ENCODE results near the gene PCSK6. TPM values are rescaled to one million over a fixed set of nuclear protein-coding genes. Genes with fewer than 3 reads are reported as not detected.
"Not testable (repeated sequence)": the region's sequence is repeated elsewhere in the genome, so short reads cannot be mapped to it uniquely, and the experiment has no call there.

The PCSK6 gene
- total and polyA plus RNA-seq, 8 donors, result 2.8 to 91.5 (median 17.8) TPM

- TF ChIP-seq POLR2A (IDR thresholded peaks at IDR 0.05) (no peak), EP300 (IDR thresholded peaks at IDR 0.05) (no peak), POLR2AphosphoS5 (IDR thresholded peaks at IDR 0.05) (no peak), CTCF (IDR thresholded peaks at IDR 0.05) (no peak)
- no peak overlapping the region for H3K4me3 ChIP-seq
- H3K27ac ChIP-seq, result no peak overlapping the region
- no peaks in the 10 kb centered on the region for H3K36me3 ChIP-seq
- 58 to 67% (median 65%) methylated on average over 1 of the region's 1 CpG for WGBS, 5 donors
- no peaks in the 10 kb centered on the region for H3K4me1 ChIP-seq
- intact Hi-C loops (cut with DNase I; ENCODE audit: low total_unique reads), result no loop called here
- no peak for DNase-seq
- H3K27me3 ChIP-seq, result no peaks in the 10 kb centered on the region
- no peaks in the 10 kb centered on the region for H3K9me3 ChIP-seq
These were observed 150.9 kb downstream of the PCSK6 start for GRCh38 chr15:101338502-101339057.

- Histone ChIP-seq H3K36me3 (no peaks in the 10 kb centered on the region), H3K4me1 (no peaks in the 10 kb centered on the region), H3K27me3 (no peaks in the 10 kb centered on the region), H3K27ac (no peak overlapping the region), H3K4me3 (no peak overlapping the region), H3K9me3 (no peaks in the 10 kb centered on the region)
- 51 to 64% (median 58%) methylated on average over 7 of the region's 7 CpGs for WGBS, 5 donors
- intact Hi-C loops (cut with DNase I; ENCODE audit: low total_unique reads), result no loop called here
- no peak for DNase-seq
- TF ChIP-seq EP300 (IDR thresholded peaks at IDR 0.05) (no peak), POLR2A (IDR thresholded peaks at IDR 0.05) (no peak), POLR2AphosphoS5 (IDR thresholded peaks at IDR 0.05) (no peak), CTCF (IDR thresholded peaks at IDR 0.05) (no peak)
These were observed 151.5 kb downstream of the PCSK6 start for GRCh38 chr15:101337976-101338375.

GRCh38 chr15:101333907-101334789, 155.4 kb downstream of the PCSK6 start:
- WGBS, 5 donors, result 78 to 88% (median 82%) methylated on average over 5 to 11 of the region's 16 CpGs
- H3K4me3 ChIP-seq; H3K36me3 ChIP-seq; H3K27me3 ChIP-seq; H3K9me3 ChIP-seq; H3K4me1 ChIP-seq; intact Hi-C loops (cut with DNase I; ENCODE audit: low total_unique reads): not testable (repeated sequence)
- peak in 1 of 2 donors; percentile 36 for DNase-seq
- H3K27ac ChIP-seq, result peak overlapping the region in 2 of 5 donors; percentile 13 to 19

GRCh38 chr15:101332061-101332467, 157.4 kb downstream of the PCSK6 start:
- WGBS, 5 donors, result 83 to 95% (median 90%) methylated on average over 6 to 7 of the region's 7 CpGs
- intact Hi-C loops (cut with DNase I; ENCODE audit: low total_unique reads), result no loop called here
- Histone ChIP-seq H3K4me1 (no peaks in the 10 kb centered on the region), H3K9me3 (no peaks in the 10 kb centered on the region), H3K27ac (no peak overlapping the region), H3K4me3 (no peak overlapping the region), H3K36me3 (peaks cover 0 to 13% (median 0%) of the 10 kb centered on the region in 4 donors), H3K27me3 (peaks cover 0 to 6% (median 0%) of the 10 kb centered on the region in 3 donors)
- peak in 1 of 2 donors; percentile 42 for DNase-seq
- TF ChIP-seq POLR2A (IDR thresholded peaks at IDR 0.05) (no peak), CTCF (IDR thresholded peaks at IDR 0.05) (no peak), EP300 (IDR thresholded peaks at IDR 0.05) (no peak), POLR2AphosphoS5 (IDR thresholded peaks at IDR 0.05) (no peak)

All from stomach (tissue), 9 donors.